Breast epithelium (tissue), 4 donors: ENCODE results near the gene F11R. TPM values are rescaled to one million over a fixed set of nuclear protein-coding genes. Genes with fewer than 3 reads are reported as not detected.

ENCODE experiments used
- DNase-seq, 2 donors: peaks; one replicate each; pipeline ENCODE4 v3.0.0-alpha.2; 2019; ENCODE audit warnings: low spot score in 2 of 2
- H3K27ac ChIP-seq, 2 donors: fragments of 200-600 bp; sonication (generic) in 1 of 2; one replicate each; pipeline ENCODE4 v1.5.1; 2016 to 2019; ENCODE audit warnings: mild to moderate bottlenecking in 1 of 2
- H3K27me3 ChIP-seq, 2 donors: fragments of 200-600 bp; sonication (generic) in 1 of 2; one replicate each; pipeline versions ENCODE4 v1.5.1 to v1.6.0; 2017 to 2019; ENCODE audit warnings: control low read depth in 1 of 2, mild to moderate bottlenecking in 1 of 2
- H3K36me3 ChIP-seq: fragments of 200-600 bp; one replicate; pipeline ENCODE4 v1.5.1; 2019
- H3K4me1 ChIP-seq, 2 donors: fragments of 200-600 bp; sonication (generic); one replicate each; pipeline ENCODE4 v1.5.1; 2016 to 2019; ENCODE audit warnings: control low read depth in 1 of 2
- H3K4me3 ChIP-seq, 3 donors: fragments of 200-600 bp; sonication (generic); 1 replicate in 2 of 3; 2 replicates in 1 of 3; pipeline ENCODE4 v1.5.1; 2016 to 2019; ENCODE audit warnings: mild to moderate bottlenecking in 3 of 3, moderate library complexity in 2 of 3
- H3K9me3 ChIP-seq, 2 donors: fragments of 200-600 bp; sonication (generic) in 1 of 2; one replicate each; pipeline ENCODE4 v1.5.1; 2016 to 2019; ENCODE audit warnings: control low read depth in 1 of 2
- POLR2A ChIP-seq: fragments of 450-650 bp; IDR thresholded peaks from one replicate; pipeline ENCODE4 v1.6.1; 2016; ENCODE audit warnings: antibody characterized with exemption, mild to moderate bottlenecking, moderate library complexity
- POLR2AphosphoS5 ChIP-seq, 3 donors: sonication (generic); formaldehyde crosslinking; IDR thresholded peaks; one replicate each; pipeline ENCODE4 v1.6.1; 2017; ENCODE audit warnings: antibody characterized with exemption in 3 of 3
- intact Hi-C: fragments of 100-400 bp; cut with DNase I; formaldehyde crosslinking; loops from one replicate; pipeline ENCODE4 v1.15.1; 2023; ENCODE audit warnings: low total_unique reads
- total RNA-seq, 3 donors: library from RNA; depleted of rRNA; stranded (reverse); fragments of >200 nt; gene quantifications; one replicate each; pipeline ENCODE4 v1.1.0, GENCODE V29; 2016
- TF ChIP-seq, protein P1 (sequence below), 3 donors: fragments of 450-650 bp; IDR thresholded peaks; one replicate each; pipeline ENCODE4 v1.5.1; 2016 to 2017; ENCODE audit warnings: antibody characterized with exemption in 3 of 3, mild to moderate bottlenecking in 3 of 3, moderate library complexity in 3 of 3

The F11R gene
- total RNA-seq, 3 donors from 2014 or later, result 41.1 to 74.3 (median 48.8) TPM

DNA sequence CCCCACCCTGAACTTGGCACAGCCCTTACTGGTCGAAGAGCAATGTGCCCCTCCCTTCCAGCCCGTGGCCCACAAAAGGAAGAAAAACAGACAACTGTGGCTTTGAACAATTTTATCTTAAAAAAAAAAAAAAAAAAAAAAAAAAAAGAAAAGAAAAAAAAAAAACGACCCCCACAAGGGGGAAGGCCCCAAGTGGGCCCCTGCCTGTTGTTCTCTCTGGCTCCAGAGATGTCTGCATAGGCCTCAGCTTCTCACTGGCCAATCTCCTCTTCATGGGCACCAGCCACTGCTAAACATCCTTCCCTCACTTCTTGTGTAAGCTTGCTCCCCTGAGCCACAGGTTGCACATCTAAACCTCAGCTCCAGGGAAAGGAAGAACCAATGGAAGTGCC, 18.2 kb upstream of the F11R start:
- H3K27ac ChIP-seq, result peak overlapping the region; percentile 88 to 91
- no peak for DNase-seq
- no peak for TF ChIP-seq POLR2AphosphoS5 (IDR thresholded peaks at IDR 0.05)
- no peak for TF ChIP-seq POLR2A
- TF ChIP-seq, protein P1, sequence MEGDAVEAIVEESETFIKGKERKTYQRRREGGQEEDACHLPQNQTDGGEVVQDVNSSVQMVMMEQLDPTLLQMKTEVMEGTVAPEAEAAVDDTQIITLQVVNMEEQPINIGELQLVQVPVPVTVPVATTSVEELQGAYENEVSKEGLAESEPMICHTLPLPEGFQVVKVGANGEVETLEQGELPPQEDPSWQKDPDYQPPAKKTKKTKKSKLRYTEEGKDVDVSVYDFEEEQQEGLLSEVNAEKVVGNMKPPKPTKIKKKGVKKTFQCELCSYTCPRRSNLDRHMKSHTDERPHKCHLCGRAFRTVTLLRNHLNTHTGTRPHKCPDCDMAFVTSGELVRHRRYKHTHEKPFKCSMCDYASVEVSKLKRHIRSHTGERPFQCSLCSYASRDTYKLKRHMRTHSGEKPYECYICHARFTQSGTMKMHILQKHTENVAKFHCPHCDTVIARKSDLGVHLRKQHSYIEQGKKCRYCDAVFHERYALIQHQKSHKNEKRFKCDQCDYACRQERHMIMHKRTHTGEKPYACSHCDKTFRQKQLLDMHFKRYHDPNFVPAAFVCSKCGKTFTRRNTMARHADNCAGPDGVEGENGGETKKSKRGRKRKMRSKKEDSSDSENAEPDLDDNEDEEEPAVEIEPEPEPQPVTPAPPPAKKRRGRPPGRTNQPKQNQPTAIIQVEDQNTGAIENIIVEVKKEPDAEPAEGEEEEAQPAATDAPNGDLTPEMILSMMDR (IDR thresholded peaks at IDR 0.05), result no peak
- no peaks in the 10 kb centered on the region for H3K27me3 ChIP-seq
- H3K4me3 ChIP-seq, result peak overlapping the region; percentile 54 to 83 (median 79)
- intact Hi-C loops, result no loop called here
- H3K9me3 ChIP-seq, result no peaks in the 10 kb centered on the region
- no peaks in the 10 kb centered on the region for H3K4me1 ChIP-seq
- H3K36me3 ChIP-seq, result no peaks in the 10 kb centered on the region

DNA sequence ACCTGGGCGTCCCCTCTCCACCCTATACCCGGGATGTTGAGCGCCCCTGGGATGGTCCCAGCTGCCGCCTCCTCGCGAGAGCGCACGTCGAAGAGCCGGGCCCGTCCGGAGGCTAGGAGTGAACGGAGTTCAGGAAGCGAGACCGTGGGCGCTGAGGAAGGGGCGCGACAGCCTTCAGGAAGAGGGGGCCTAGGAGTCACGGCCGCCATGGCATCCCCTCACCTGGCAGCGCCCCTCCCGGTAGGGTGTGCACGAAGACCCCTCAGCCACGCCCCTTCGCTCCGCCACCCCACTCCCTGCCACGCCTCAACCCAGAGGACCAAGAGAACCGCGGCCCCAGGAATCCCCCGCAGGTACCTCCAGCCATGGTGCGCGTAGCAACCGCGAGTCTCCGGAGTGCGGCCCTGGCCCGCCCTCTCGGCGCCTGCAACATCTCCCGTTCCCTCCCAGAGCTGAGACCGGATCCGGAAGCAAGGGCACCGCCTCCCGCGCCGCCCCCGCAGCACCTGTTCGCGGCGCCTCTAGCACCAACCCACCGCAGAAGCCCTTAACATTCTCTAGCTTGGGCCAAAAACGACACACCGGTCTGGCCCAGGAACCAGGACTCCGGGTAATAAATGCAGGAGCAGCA, 17.7 kb upstream of the F11R start, which contains the start of gene TSTD1:
Gene TSTD1, minus strand, starts transcription at position 442 of the 631 bp plus-strand sequence. Its CDS starts 75 bp downstream, at position 367.
- no peaks in the 10 kb centered on the region for H3K27me3 ChIP-seq
- peak within 1 kb of the TSS; percentile 54 to 83 (median 79) for H3K4me3 ChIP-seq
- H3K36me3 ChIP-seq, result no peaks in the 10 kb centered on the region
- peak in 1 of 3 donors; percentile 62 for TF ChIP-seq POLR2AphosphoS5 (IDR thresholded peaks at IDR 0.05)
- peak; percentile 50 for TF ChIP-seq POLR2A
- TF ChIP-seq, protein P1 (IDR thresholded peaks at IDR 0.05), result no peak
- H3K4me1 ChIP-seq, result no peaks in the 10 kb centered on the region
- H3K9me3 ChIP-seq, result no peaks in the 10 kb centered on the region
- intact Hi-C loops, result no loop called here
- H3K27ac ChIP-seq, result peak within 1 kb of the TSS; percentile 88 to 91
- DNase-seq, result peak; percentile 65 to 72

- H3K27me3 ChIP-seq, result no peaks in the 10 kb centered on the region
- TF ChIP-seq POLR2AphosphoS5 (IDR thresholded peaks at IDR 0.05) (no peak), POLR2A (no peak)
- TF ChIP-seq, protein P1 (IDR thresholded peaks at IDR 0.05), result no peak
- intact Hi-C loops, result no loop called here
- H3K9me3 ChIP-seq, result no peaks in the 10 kb centered on the region
- DNase-seq, result peak; percentile 59 to 70
- peak overlapping the region; percentile 54 to 83 (median 79) for H3K4me3 ChIP-seq
- H3K27ac ChIP-seq, result peak overlapping the region; percentile 88 to 91
- H3K4me1 ChIP-seq, result no peaks in the 10 kb centered on the region
- H3K36me3 ChIP-seq, result no peaks in the 10 kb centered on the region
These were observed 16.9 kb upstream of the F11R start for GRCh38 chr1:161037661-161038522.

DNA sequence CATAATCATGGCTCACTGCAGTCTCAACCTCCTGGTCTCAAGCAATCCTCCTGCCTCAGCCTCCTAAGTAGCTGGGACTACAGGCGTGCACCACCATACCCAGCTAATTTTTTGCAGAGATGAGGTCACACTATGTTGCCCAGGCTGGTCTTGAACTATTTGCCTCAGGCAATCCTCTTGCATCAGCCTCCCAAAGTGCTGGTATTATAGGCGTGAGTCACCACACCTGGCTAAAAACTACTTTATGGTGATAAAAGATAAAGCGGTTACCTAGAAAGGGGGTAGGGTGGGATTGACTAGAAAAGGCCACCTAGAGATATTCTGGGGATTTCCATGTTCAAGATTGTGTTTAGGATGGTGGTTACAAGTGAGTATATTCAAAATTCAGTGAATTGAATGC, 12.8 kb upstream of the F11R start:
- Histone ChIP-seq H3K4me3 (no peak overlapping the region), H3K36me3 (no peaks in the 10 kb centered on the region), H3K9me3 (no peaks in the 10 kb centered on the region), H3K27me3 (no peaks in the 10 kb centered on the region), H3K27ac (no peak overlapping the region), H3K4me1 (no peaks in the 10 kb centered on the region)
- no peak for DNase-seq
- intact Hi-C loops, result no loop called here
- TF ChIP-seq POLR2A (no peak), POLR2AphosphoS5 (IDR thresholded peaks at IDR 0.05) (no peak)
- TF ChIP-seq, protein P1 (IDR thresholded peaks at IDR 0.05), result no peak

GRCh38 chr1:161032409-161032808, 11.5 kb upstream of the F11R start:
- H3K4me1 ChIP-seq, result no peaks in the 10 kb centered on the region
- H3K27ac ChIP-seq, result peak overlapping the region; percentile 41 to 43
- H3K4me3 ChIP-seq, result no peak overlapping the region
- TF ChIP-seq, protein P1 (IDR thresholded peaks at IDR 0.05), result no peak
- TF ChIP-seq POLR2A, result no peak
- no peak for TF ChIP-seq POLR2AphosphoS5 (IDR thresholded peaks at IDR 0.05)
- H3K36me3 ChIP-seq, result no peaks in the 10 kb centered on the region
- H3K9me3 ChIP-seq, result no peaks in the 10 kb centered on the region
- intact Hi-C loops, result no loop called here
- DNase-seq, result no peak
- no peaks in the 10 kb centered on the region for H3K27me3 ChIP-seq
